Fibroblast of lung (primary cell): ENCODE results near the gene TMEM74B.

Experiments
- CTCF ChIP-seq, 2 donors: IDR thresholded peaks in 1 of 2; conservative IDR thresholded peaks in 1 of 2; 1 replicate in 1 of 2; 2 replicates in 1 of 2; pipeline ENCODE4 v1.5.1; 2011 to 2012; ENCODE audit warnings: low read length in 2 of 2, control low read depth in 1 of 2, inconsistent platforms in 1 of 2, low read depth in 1 of 2, mild to moderate bottlenecking in 1 of 2
- EZH2 ChIP-seq: IDR thresholded peaks from 2 replicates; pipeline ENCODE4 v1.5.1; 2012; ENCODE audit warnings: low read length, control low read depth, mild to moderate bottlenecking; ENCODE audit errors: missing control alignments

DNA sequence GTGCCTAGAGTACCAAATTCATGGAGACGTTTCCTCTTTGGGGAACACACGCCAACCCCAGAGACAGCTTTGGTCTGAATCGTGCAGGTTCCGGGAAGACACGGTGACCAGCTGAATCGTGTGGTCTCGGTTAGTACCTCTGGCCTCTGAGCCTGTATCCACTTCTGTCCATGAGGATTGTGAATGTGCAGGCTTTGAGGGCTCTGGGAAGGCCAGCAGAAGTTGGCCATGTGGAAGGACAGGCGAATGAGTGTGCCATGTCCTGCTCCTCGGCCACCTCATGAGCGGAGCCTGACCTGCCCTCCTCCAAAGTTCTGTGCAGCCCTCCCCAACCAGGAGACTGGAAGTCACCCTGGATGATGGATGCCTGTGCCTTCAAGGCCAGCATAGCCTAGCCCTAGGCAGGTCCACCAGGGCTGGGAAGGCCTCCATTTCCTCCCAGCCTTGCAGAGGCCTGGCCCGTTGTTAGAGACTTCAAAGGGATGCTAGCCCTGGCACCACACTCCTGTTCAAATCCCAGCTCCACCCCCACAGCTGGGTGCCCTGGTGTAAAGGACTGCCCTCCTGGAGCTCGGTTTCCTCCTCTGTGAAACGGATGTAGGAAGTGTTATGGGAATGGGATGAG lies 1.7 kb upstream of the TMEM74B start:
- TF ChIP-seq EZH2 (no peak), CTCF (conservative IDR thresholded peaks at IDR 0.05 in 1 of 2, IDR thresholded peaks at IDR 0.05 in 1 of 2; ENCODE audit: low read depth in 1 of 2, low read length in 2 of 2) (no peak)
